NB4 (cell line): ENCODE measurements around the gene LMO7.

Source experiments
- DNase-seq: peaks from one replicate; pipeline ENCODE4 v3.0.0; 2010; ENCODE audit warnings: low read depth
- H3K4me3 ChIP-seq: one replicate; pipeline ENCODE4 v1.5.1; 2011; ENCODE audit warnings: mild to moderate bottlenecking, low read depth, low read length, moderate library complexity
- MAX ChIP-seq: IDR thresholded peaks from 2 replicates; pipeline ENCODE4 v1.6.1; 2011; ENCODE audit warnings: low read depth, low read length
- MYC ChIP-seq: IDR thresholded peaks from 2 replicates; pipeline ENCODE4 v1.6.1; 2011; ENCODE audit warnings: low read depth, low read length
- POLR2A ChIP-seq: IDR thresholded peaks from 2 replicates; pipeline ENCODE4 v1.6.1; 2011; ENCODE audit warnings: mild to moderate bottlenecking; ENCODE audit not compliant: insufficient read length; ENCODE audit errors: extremely low read depth
- TF ChIP-seq, protein P1 (sequence below): IDR thresholded peaks from one replicate; pipeline ENCODE4 v1.5.1; 2012; ENCODE audit warnings: low read depth, low read length

Gene LMO7

GRCh38 chr13:75889427-75889826 lies 253.3 kb downstream of the LMO7 start:
- DNase-seq, result no peak
- TF ChIP-seq MYC, result no peak
- TF ChIP-seq, protein P1, sequence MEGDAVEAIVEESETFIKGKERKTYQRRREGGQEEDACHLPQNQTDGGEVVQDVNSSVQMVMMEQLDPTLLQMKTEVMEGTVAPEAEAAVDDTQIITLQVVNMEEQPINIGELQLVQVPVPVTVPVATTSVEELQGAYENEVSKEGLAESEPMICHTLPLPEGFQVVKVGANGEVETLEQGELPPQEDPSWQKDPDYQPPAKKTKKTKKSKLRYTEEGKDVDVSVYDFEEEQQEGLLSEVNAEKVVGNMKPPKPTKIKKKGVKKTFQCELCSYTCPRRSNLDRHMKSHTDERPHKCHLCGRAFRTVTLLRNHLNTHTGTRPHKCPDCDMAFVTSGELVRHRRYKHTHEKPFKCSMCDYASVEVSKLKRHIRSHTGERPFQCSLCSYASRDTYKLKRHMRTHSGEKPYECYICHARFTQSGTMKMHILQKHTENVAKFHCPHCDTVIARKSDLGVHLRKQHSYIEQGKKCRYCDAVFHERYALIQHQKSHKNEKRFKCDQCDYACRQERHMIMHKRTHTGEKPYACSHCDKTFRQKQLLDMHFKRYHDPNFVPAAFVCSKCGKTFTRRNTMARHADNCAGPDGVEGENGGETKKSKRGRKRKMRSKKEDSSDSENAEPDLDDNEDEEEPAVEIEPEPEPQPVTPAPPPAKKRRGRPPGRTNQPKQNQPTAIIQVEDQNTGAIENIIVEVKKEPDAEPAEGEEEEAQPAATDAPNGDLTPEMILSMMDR, result no peak
- no peak for TF ChIP-seq MAX
- TF ChIP-seq POLR2A, result no peak
- no peak overlapping the region for H3K4me3 ChIP-seq

GRCh38 chr13:75895168-75895567 lies 259.0 kb downstream of the LMO7 start:
- no peak for DNase-seq
- TF ChIP-seq MAX (no peak), POLR2A (no peak), MYC (no peak)
- TF ChIP-seq, protein P1, result no peak
- no peak overlapping the region for H3K4me3 ChIP-seq

DNA sequence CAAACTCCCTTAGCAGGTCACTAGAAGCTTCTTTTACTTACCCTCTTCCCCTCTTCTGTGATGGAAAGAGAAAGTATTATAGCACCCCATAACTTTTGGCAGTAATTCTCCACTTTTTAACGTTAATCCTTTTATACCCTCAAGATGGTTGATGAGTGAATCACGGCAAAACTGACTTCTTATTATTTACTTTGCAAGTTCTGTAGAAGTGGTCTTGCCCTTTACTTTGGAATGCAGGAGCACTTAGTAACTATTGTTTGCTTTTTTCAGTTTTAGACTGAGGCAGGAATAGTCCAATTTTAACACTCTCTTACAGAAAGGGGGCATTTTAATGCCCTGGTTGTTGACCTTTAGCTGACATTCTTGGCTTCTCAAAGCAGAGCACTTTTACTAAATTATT lies 260.1 kb downstream of the LMO7 start:
- DNase-seq, result no peak
- no peak overlapping the region for H3K4me3 ChIP-seq
- TF ChIP-seq POLR2A (no peak), MYC (no peak), MAX (no peak)
- TF ChIP-seq, protein P1, result no peak

DNA sequence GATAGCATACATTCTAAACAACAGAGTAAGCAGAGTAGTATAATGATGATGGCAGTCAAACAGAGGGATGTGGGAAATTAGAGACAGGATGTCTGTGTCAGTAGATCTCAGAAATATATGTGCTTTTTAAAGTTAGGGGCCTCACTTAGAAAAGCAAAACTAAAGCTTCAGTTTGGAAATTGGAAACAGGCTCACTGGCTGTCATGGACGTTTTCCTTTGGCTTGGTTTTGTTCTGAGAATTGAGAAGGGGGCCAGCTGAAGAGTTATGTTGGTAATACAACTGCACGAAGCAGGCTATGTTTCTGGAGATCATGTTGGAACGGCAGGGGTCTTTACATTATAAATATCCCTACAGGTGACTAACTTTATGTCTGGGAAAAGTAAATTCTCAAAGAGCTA lies 261.3 kb downstream of the LMO7 start:
- TF ChIP-seq MYC, result no peak
- TF ChIP-seq MAX, result no peak
- TF ChIP-seq, protein P1, result no peak
- no peak for TF ChIP-seq POLR2A
- no peak for DNase-seq
- no peak overlapping the region for H3K4me3 ChIP-seq

GRCh38 chr13:75901501-75901900 lies 265.4 kb downstream of the LMO7 start:
- H3K4me3 ChIP-seq, result no peak overlapping the region
- DNase-seq, result no peak
- TF ChIP-seq, protein P1, result no peak
- TF ChIP-seq POLR2A (no peak), MYC (no peak), MAX (no peak)
